BJ (cell line): ENCODE results near the gene MMP25. TPM values are rescaled to one million over a fixed set of nuclear protein-coding genes. Genes with fewer than 3 reads are reported as not detected.

ENCODE experiments used
- CTCF ChIA-PET: fragments of 350-600 bp; formaldehyde crosslinking; extraction: SDS; loops from one replicate; lab custom pipeline; 2021; ENCODE audit warnings: antibody characterized with exemption, inconsistent platforms; lab: Yijun Ruan, JAX
- POLR2A ChIA-PET: fragments of 300-600 bp; sonication (Branson Sonifier 250); formaldehyde crosslinking; extraction: SDS; loops from one replicate; lab custom pipeline; 2021; ENCODE audit warnings: antibody characterized with exemption; lab: Charles Lee
- DNase-seq: peaks from one replicate; pipeline ENCODE4 v3.0.0-alpha.2; 2011; ENCODE audit warnings: low read depth
- H3K27me3 ChIP-seq: 2 replicates; pipeline ENCODE4 v1.6.0; 2011; ENCODE audit warnings: low read length; ENCODE audit not compliant: control insufficient read depth, insufficient read depth
- H3K36me3 ChIP-seq: 2 replicates; pipeline ENCODE4 v1.5.1; 2011; ENCODE audit warnings: low read length; ENCODE audit not compliant: control insufficient read depth, insufficient read depth
- H3K4me3 ChIP-seq: 2 replicates; pipeline ENCODE4 v1.5.1; 2011; ENCODE audit warnings: low read depth, mild to moderate bottlenecking, control low read depth, low read length
- polyA plus RNA-seq: library from polyadenylated mRNA; depleted of rRNA; stranded (reverse); fragments of >200 nt; gene quantifications from 2 replicates; pipeline ENCODE4 v1.2.3, GENCODE V29; 2011
- TF ChIP-seq, protein P1 (sequence below): IDR thresholded peaks from 2 replicates; pipeline ENCODE4 v1.5.1; 2011; ENCODE audit warnings: low read depth, mild to moderate bottlenecking, control low read depth, inconsistent platforms, low read length, moderate library complexity; ENCODE audit not compliant: insufficient read depth

The MMP25 gene
- polyA plus RNA-seq, 1 experiment: 0.02 TPM

DNA sequence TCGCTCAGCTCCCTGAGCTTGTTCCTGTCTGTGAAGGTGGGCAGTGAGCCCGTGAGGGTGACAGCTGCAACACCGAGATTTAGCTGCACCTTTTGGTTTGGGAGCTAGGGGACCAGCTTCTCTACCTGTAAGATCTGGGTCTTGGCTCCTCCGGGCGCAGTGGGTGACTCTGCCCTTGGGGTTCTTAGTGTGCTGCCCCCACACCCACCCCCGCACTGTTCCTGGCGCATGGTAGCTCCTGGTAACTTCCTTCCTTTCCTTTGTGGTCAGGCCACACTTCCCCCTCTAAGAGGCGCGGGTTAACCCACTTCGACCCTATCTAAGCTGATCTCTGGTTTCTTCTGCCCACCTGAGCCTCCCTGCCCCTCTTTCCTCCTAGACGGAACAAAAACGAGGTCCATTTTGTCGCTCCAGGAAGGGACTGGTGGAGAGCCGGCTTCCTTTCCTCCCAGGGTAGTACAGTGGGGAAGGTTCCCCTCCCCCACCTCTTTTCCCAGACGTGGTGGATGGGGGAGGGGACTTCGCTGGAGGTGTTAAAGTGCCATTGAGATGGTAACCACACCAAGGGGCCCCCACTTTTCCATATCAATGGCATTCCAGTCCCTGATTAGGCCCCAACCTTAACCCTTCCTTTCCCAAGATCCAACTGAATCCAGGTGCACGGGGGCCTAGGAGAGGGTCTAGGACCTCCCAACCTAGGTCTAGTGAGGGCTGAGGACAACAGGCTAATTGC lies 38.2 kb upstream of the MMP25 start:
- TF ChIP-seq, protein P1, sequence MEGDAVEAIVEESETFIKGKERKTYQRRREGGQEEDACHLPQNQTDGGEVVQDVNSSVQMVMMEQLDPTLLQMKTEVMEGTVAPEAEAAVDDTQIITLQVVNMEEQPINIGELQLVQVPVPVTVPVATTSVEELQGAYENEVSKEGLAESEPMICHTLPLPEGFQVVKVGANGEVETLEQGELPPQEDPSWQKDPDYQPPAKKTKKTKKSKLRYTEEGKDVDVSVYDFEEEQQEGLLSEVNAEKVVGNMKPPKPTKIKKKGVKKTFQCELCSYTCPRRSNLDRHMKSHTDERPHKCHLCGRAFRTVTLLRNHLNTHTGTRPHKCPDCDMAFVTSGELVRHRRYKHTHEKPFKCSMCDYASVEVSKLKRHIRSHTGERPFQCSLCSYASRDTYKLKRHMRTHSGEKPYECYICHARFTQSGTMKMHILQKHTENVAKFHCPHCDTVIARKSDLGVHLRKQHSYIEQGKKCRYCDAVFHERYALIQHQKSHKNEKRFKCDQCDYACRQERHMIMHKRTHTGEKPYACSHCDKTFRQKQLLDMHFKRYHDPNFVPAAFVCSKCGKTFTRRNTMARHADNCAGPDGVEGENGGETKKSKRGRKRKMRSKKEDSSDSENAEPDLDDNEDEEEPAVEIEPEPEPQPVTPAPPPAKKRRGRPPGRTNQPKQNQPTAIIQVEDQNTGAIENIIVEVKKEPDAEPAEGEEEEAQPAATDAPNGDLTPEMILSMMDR: no peak
- no peak overlapping the region for H3K4me3 ChIP-seq
- ChIA-PET POLR2A (interaction anchor here (0.7 kb wide), 1 partner anchor 13 kb away, joined by 3 read pairs; no protein-coding TSS in a partner anchor), CTCF (interaction anchor here (0.8 to 2.5 kb wide), 4 partner anchors 12 to 46 kb away, joined by 3 to 11 read pairs (median 3); partner anchors contain the start of gene TNFRSF12A)
- peaks cover 5% of the 10 kb centered on the region for H3K27me3 ChIP-seq
- H3K36me3 ChIP-seq: no peaks in the 10 kb centered on the region
- DNase-seq: no peak

DNA sequence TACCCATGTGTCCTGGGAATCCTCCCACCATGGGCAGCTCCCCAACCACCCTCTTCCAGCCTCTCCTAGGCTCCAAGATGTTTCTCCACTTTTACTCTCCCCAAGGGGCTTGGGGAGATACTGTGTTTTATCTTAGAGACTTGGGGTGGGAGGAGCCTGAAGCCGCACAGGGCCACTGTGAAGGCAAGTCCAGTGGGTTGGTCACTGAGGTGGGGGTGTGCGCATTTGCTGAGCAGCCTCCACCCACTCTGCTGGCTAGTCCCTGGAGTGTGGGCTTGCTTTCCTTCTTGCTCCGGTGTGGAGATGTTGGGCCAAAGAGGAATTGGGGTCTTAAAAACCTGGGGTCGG lies 37.7 kb upstream of the MMP25 start:
- Histone ChIP-seq H3K4me3 (no peak overlapping the region), H3K36me3 (no peaks in the 10 kb centered on the region), H3K27me3 (peaks cover 5% of the 10 kb centered on the region)
- CTCF ChIA-PET: interaction anchor here (1.1 to 2.5 kb wide), 2 partner anchors 23 to 47 kb away, joined by 3 to 11 read pairs; no protein-coding TSS in a partner anchor
- TF ChIP-seq, protein P1: no peak
- DNase-seq: no peak
- POLR2A ChIA-PET: no interaction called here

DNA sequence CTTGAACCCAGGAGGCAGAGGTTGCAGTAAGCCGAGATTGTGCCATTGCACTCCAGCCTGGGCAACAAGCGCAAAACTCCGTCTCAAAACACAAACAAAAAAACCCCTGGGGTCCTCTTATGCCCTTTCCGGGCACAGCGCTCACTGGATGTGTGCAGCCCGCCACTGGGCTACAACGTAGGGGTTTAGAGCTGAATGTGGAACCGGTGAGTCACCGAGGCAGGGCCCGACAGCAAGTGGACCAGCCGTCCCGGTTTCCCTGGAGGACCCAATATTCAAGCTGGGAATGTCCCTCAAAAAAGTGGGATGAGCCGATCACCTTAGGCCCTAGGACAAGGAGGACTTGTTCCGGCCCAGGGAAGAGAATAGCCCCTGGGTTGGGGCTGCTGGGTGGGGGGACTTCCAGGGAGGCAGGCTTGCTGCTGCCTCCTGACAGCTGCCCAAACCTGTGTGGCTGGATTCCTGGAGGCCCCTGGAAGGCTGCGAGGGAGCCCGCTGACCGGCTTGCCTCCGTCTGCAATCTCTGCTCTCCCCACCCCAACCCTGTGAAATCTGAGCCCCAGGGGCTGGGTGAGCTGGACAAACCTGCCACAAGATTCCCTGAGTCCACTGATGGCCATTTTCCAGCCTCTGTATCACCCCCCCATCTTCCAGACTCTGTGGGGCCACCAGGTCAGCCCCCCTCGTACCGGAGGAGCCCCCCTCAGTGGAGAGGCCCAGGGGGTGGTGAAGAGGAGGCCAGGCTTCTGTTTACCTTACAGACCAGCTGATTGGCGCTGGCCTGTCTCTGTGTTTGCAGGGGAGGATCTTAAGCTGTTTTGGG lies 36.6 kb upstream of the MMP25 start:
- H3K4me3 ChIP-seq: no peak overlapping the region
- no peaks in the 10 kb centered on the region for H3K36me3 ChIP-seq
- DNase-seq: no peak
- ChIA-PET CTCF (interaction anchor here (0.6 to 3.2 kb wide), 6 partner anchors 9 to 671 kb away, joined by 3 to 15 read pairs (median 5); partner anchors contain the start of gene TNFRSF12A), POLR2A (no interaction called here)
- TF ChIP-seq, protein P1: no peak
- peaks cover 5% of the 10 kb centered on the region for H3K27me3 ChIP-seq

DNA sequence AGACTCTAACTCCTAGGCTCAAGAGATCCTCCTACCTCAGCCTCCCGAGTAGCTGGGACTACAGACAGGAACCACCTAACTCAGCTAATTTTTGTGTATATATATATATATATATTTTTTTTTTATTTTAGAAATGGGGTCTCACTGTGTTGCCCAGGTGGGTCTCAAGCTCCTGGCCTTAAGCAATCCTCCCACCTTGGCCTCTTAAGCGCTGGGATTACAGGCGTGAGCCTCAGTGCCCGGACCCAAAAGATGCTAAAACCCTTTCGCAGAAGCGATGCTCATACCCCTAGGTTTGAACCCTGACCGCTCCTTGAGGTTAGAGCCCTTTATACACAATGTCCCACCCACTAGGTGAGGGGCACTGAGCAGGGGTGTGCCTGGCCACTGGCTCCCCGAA lies 35.9 kb upstream of the MMP25 start:
- CTCF ChIA-PET: interaction anchor here (0.6 to 3.2 kb wide), 6 partner anchors 8 to 670 kb away, joined by 3 to 15 read pairs (median 5); partner anchors contain the start of gene TNFRSF12A
- DNase-seq: no peak
- Histone ChIP-seq H3K27me3 (peaks cover 5% of the 10 kb centered on the region), H3K36me3 (no peaks in the 10 kb centered on the region), H3K4me3 (no peak overlapping the region)
- POLR2A ChIA-PET: no interaction called here
- TF ChIP-seq, protein P1: no peak

DNA sequence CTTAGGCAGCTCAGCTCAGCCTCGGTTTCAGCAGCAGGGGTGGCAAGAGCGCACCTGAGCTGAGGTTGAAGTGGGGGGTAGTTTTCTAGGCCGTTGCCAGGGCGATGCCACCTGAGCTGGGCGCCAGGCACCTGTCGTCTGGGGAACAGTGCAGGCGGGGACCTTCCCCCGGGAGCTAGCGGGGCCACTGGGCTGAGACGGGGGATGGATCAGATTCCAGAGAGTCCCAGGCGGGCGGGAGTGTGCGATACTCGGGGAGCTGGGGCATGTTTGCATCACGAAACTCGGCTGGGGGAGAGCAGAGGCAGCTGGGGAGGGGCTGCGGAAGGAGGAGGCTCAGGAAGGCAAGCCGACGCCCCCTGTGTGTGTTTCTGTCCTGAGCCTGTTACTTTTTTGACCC lies 34.1 kb upstream of the MMP25 start:
- TF ChIP-seq, protein P1: no peak
- Histone ChIP-seq H3K36me3 (no peaks in the 10 kb centered on the region), H3K4me3 (no peak overlapping the region), H3K27me3 (peaks cover 5% of the 10 kb centered on the region)
- ChIA-PET CTCF (interaction anchor here (0.7 to 3.2 kb wide), 5 partner anchors 9 to 19 kb away, joined by 3 to 15 read pairs (median 6); partner anchors contain the start of genes HCFC1R1, THOC6 and TNFRSF12A), POLR2A (no interaction called here)
- DNase-seq: no peak
